HG03175 (cell line): ENCODE results near the gene BTNL2.
"Not testable (repeated sequence)": the region's sequence is repeated elsewhere in the genome, so short reads cannot be mapped to it uniquely, and the experiment has no call there.

Source experiments
- ATAC-seq: cut with Tn5 transposase; IDR thresholded peaks from one replicate; pipeline ENCODE4 v1.9.1; 2021; ENCODE audit warnings: mild to moderate bottlenecking, moderate library complexity; ENCODE audit not compliant: unreplicated experiment

Gene BTNL2, protein sequence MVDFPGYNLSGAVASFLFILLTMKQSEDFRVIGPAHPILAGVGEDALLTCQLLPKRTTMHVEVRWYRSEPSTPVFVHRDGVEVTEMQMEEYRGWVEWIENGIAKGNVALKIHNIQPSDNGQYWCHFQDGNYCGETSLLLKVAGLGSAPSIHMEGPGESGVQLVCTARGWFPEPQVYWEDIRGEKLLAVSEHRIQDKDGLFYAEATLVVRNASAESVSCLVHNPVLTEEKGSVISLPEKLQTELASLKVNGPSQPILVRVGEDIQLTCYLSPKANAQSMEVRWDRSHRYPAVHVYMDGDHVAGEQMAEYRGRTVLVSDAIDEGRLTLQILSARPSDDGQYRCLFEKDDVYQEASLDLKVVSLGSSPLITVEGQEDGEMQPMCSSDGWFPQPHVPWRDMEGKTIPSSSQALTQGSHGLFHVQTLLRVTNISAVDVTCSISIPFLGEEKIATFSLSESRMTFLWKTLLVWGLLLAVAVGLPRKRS

DNA sequence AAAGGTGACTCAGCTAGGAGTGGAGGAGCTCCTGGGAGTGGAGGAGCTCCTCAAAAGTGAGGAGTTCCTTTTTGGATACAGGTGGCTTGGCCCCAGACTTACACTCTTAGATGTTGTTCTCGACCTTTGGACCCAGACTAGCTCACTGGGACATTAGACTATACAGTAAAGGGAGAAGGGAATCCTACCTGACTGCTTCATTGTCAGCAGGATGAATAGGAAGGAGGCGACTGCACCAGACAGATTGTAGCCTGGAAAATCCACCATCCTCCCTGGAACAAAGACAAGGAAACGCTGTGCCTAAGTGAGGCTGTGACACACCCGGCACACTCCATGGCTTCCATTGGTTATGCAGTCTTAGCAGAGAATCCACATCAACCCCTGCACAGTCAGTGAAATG, at the start of gene BTNL2:
TSS of gene BTNL2 (minus strand) at position 325 of the 400 bp plus-strand sequence. CDS start at position 267, 58 bp downstream.
- ATAC-seq: no peak

DNA sequence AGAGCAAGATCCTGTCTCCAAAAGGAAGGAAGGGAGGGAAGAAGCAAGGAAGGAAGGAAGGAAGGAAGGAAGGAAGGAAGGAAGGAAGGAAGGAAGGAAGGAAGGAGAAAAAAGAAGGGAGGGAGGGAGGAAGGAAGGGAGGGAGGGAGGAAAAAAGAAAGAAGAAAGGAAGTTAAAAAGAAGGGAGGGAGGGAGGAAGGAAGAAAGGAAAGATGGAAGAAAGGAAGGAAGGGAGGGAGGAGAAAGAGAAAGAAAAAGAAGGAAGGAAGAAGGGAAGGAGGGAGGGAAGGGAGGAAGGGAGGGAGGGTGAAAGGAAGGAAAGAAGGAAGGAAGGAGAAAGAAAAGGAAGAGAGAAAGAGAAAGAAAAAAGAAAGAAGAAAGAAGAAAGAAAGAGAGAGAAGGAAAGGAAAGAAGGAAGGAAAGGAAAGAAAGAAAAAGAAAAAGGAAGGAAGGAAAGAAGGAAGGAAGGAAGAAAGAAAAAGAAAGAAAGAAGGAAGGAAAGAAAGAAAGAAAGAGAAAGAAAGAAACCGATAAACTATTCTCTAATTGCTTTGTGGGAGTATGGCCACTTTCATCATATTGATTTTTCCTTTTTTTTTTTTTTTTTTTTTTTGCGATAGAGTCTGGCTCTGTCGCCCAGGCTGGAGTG, 42.2 kb upstream of the BTNL2 start:
- no peak for ATAC-seq

DNA sequence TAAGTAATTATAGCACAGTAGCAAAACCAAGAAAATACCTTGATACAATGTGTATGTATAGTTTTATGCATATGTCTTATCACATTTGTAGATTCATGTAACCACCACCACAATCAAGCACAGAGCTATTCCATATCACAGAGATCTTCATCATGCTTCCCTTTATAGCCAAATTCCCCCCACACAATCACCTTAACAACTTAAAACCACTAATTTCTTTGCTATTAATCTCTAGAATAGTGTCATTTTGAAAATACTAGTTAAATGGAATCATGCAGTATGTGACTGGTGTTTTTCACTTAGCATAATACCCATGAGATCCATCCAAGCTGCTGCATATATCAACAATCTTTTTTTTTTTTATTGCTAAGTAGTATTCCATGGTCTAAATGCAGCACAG, 41.0 kb upstream of the BTNL2 start:
- ATAC-seq: no peak

DNA sequence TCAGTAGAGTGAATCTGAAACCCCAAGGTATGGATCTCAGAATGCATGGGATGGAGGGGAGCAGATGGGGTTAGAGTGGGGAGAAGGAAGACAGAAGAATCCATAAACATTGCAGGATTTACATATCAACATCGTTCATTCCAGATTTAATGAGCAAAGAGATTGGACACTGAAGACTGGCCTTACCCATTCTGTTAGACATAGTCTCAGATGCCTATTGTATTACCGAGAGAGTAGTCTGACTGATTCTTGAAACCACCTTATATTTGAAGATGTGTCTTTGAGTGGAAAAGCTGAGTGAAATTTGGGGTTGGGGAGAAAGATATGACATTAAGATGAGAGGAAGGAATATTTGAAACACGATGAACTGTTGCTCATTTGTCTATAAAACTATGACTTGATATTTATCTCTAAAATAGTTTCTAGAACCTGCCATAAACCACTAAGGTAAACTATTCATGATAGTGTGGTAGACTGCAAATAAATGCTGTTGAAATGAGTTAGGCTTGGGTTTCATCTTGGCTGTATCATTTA, 38.4 kb upstream of the BTNL2 start:
- ATAC-seq: no peak

DNA sequence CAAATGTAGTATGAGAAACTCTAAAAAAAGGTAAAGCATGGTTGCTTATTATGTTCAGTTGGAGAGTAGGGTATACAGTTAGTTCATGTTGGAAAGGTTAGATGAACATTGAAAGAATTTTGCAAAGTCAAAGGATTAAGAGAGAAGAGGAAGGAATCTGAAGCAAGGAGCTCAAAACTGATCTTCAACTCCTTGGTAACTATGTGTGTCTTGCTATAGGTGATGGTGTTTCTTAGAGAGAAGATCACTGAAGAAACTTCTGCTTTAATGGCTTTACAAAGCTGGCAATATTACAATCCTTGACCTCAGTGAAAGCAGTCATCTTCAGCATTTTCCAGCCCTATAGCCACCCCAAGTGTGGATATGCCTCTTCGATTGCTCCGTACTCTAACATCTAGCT, 37.5 kb upstream of the BTNL2 start:
- ATAC-seq: no peak

DNA sequence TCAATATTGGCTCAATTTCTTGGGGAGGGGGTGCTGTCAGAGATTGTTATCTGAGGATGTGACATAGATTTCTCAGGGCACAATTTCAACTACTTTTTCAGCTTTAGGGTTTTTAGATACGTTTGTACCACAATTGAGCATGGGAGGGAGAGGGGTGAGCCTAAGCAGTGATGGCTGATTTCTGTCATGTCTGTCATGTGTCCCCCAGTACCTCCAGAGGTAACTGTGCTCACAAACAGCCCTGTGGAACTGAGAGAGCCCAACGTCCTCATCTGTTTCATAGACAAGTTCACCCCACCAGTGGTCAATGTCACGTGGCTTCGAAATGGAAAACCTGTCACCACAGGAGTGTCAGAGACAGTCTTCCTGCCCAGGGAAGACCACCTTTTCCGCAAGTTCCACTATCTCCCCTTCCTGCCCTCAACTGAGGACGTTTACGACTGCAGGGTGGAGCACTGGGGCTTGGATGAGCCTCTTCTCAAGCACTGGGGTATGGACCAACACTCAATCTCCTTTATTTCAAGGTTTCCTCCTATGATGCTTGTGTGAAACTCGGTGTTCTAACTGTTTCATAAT, 36.1 kb upstream of the BTNL2 start:
- no peak for ATAC-seq

DNA sequence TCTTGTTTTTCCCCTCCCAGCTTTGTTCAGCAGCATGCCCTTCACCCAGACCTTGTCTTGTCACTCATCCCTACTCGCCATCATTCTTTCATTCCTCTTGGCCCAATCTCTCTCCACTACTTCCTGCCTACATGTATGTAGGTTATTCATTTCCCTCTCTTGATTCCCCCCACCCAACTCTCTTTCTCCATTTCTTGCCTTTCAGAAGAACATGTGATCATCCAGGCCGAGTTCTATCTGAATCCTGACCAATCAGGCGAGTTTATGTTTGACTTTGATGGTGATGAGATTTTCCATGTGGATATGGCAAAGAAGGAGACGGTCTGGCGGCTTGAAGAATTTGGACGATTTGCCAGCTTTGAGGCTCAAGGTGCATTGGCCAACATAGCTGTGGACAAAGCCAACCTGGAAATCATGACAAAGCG, 35.3 kb upstream of the BTNL2 start:
- no peak for ATAC-seq

DNA sequence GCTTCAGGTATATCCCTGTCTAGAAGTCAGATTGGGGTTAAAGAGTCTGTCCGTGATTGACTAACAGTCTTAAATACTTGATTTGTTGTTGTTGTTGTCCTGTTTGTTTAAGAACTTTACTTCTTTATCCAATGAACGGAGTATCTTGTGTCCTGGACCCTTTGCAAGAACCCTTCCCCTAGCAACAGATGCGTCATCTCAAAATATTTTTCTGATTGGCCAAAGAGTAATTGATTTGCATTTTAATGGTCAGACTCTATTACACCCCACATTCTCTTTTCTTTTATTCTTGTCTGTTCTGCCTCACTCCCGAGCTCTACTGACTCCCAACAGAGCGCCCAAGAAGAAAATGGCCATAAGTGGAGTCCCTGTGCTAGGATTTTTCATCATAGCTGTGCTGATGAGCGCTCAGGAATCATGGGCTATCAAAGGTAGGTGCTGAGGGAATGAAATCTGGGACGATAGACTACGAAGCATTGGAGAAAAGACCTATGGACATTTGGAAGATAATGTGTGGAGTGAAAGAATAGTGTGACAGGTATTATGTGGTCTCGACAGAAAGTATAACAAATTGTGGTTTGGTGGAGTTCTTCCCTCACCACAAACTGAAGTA, 32.7 kb upstream of the BTNL2 start, which contains the start of gene HLA-DRA:
TSS of gene HLA-DRA (plus strand) at position 286 of the 613 bp plus-strand sequence. CDS start at position 350, 64 bp downstream.
- ATAC-seq: peak; percentile 80

DNA sequence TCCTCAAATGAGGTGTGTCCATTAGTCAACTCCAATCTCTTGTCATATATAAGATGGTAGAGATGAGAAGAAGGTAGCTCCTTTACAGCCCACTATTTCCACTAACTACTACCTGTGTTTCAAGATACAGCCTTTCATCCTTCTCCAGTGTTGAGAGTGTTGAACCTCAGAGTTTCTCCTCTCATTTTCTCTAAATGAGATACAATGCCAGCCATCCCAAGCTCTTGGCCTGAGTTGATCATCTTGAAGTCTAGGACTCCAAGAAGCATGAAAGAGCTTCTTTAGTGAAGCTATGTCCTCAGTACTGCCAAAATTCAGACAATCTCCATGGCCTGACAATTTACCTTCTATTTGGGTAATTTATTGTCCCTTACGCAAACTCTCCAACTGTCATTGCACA, 32.2 kb upstream of the BTNL2 start:
- ATAC-seq: no peak

DNA sequence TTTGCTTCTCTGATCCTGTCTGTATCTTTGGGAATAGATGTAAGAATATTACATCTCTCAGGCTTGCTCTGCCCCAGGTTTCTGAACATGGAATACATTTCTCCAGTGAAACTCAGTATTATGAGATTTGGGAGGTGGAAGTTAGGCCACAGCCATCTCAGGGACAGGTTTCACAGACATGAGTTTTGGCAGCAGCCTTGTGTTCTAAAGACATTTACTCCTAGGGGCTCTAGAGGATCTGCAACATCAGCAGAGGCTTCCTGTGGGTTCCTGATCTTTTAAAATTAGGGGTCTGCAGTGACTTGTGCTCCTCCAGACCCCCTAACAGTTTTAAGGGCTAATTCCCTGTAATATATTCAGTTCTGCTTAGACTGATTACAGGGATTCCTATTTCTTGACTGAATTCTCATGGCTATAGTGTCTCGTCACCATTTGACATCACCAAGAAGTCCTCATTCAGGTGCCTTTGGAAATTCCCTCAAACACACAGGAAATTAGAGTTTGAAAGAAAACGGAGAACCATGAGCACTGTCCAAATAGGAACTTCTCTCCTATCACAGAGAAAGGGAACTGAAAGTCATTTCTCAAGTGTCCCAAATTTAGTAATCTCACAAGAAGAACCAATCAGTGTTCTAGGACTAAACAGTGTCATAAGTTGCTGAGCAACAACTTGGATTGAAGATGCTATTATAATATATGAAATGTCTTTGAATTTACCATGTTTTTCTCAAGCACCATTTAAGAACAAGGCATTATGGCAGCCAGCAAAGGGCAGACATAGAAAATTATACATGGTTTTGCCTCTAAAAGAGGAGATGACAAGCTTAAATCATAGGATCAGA, 30.2 kb upstream of the BTNL2 start:
- ATAC-seq: peak; percentile 77

DNA sequence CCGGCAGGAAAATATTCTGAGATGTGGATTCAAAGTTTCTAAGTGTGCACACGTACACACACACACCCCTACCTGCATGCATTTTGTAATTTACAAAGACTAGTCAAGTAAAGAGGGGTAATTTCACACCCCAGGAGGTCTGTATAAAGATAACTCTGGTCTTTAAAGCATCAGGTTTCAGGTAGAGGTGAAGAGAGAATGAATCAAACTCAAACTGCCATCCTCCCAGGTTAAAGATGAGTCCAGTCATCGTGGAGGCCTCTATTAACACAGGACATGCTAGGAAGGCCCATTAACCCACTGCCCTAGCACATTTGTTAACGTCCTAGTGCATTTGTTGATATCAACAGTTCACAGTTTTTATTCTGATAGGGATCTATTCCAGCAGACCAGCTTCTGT, 29.2 kb upstream of the BTNL2 start:
- ATAC-seq: no peak

DNA sequence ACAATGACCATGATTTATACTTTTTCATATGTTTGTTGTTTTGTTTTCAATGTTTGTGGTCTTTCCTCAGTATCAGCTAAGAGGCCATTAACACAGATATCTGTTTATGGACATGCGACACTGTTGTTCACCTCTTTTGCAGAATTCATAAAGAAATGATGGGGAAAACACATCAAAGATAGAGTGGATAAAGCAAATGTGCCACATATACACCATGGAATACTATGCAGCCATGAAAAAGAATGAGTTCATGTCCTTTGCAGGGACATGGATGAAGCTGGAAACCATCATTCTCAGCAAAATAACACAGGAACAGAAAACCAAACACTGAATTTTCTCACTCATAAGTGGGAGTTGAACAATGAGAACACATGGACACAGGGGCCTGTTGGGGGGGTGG, 27.0 kb upstream of the BTNL2 start:
- ATAC-seq: not testable (repeated sequence)

DNA sequence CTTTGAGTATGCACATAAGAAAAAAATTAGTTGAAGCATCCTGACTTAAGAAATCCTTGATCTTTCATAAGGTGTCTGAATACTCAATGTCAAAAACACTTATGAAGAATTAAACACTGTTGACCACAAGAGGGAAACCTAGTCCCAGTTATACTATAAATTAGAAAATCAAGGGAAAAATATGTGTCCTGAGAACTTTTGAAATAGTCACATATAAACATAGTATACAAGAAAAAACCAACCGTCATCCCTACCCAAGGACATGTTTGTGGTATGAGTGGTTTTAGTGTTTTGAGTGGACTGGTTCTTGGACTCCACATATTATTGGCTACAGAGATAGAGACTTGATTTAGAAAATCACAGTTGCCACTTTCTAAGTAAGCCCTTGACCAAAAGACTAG, 25.1 kb upstream of the BTNL2 start:
- ATAC-seq: no peak

DNA sequence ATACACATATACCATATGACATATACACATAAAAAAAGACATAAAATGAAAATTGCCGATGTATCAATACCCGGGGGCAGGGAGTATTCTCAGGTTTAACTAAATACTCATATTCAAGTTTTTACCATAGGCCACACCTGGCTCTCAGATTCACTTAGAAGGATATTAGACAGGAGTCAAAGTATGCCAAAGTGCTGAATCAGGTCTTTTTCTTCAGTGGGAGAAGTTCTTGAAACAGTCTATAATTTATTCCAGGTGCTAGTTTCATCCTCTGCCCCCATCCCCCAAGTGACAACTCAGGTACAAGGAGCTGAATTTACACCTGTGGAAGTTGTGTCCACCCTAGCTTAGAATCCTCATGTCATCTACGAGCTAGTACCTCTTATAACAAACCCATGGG, 24.2 kb upstream of the BTNL2 start:
- ATAC-seq: no peak

DNA sequence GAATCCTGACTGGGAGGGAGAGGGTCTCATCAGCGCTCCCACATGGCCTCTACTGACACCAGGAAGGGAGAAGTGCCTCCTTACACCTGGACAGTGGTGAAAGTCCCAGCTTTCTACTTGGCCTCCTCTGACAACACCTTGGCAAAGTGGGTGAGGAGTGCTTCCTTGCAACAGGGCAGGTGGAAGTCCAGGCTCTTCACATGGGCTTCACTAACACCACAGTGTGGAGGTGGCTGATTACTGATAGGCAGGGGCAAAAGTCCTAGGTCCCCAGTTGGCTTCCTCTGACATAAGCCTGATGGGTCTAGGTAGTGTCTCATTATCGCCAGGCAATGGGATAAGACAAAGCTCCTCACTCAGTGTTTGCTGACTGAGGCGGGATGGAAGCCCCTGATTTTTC, 23.2 kb upstream of the BTNL2 start:
- no peak for ATAC-seq

DNA sequence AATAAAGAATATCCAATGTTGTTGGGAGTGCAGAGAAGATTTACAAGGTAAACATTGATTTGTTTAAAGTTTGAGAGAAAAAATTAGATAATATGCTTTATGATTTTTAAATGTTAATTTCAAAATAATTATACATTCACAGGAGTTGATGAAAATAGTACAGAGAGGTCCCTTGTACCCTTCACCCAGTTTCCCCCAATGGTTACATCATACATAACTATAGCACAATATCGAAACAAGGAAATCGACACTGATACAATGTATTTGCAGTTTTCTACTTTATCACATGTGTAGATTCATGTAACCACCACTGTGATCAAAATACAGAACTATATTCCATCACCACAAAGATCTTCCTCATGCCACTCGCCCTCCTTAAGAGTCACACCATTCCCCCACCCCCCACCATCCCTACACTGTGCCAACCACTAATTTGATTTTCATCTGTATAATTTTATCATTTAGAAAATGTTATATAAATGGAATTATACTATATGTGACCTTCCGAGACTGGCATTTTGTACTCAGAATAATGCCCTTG, 21.0 kb upstream of the BTNL2 start:
- no peak for ATAC-seq

DNA sequence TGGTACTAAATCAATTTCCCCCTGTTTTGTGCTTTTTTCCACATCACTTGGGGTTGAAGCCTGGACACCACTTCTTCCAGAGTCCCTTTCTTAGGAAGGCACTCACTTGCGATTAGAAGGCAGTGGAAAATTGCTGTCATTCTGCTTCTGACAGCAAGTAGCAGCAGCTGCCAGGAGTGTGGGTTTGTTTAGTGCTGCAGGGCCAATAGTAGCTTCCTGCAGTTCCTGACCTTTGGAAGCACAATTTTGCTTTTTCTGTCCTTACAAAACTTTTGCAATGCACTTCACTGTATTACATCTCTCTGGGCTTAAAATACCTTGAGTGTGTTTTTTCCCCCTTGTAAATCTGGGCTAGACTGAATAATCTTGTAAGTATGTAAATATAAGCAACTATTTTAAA, 20.2 kb upstream of the BTNL2 start:
- ATAC-seq: no peak

DNA sequence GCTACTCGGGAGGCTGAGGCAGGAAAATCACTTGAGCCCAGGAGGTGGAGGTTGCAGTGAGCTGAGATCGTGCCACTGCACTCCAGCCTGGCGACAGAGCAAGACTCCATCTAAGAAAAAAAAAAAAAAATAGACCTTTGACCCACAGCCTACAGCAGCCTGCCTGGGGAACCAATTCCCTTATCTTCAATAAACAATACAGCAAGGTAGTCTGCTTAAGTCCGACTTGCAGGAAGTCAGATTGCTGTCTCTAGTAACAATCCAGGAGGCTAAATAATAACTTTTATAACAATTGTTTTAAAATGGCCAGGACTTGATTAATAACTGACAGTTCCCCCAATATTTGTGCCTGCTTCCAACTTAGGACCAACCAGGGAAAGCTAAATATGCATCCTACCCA, 19.4 kb upstream of the BTNL2 start:
- no peak for ATAC-seq

DNA sequence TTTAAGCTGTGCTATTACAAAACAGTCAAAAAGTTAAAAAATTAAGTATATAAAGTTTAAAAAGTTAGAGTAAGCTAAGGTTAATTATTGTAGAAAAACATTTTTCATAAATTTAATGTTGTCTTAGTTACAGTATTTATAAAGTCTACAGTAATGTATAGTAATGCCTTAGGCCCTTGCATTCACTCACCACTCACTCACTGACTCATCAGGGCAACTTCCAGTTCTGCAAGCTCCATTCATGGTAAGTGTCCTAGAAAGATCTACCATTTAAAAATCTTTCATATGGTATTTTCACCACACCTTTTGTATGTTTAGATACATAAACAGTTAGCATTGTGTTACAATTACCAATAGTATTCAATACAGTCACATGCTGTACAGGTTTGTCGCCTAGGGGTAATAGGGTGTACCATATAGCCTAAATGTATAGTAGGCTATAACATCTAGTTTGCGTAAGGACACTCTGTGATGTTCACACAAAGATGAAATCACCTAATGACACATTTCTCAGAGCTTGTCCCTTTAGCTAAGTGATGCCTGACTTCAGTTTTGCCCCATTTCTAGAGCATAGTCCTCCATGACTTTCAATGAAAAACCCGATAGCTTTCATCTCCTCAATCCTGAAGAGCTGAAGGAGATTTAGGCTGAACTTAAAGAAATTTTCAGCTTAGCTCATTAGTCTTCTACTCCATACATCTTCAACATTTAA, 17.8 kb upstream of the BTNL2 start:
- ATAC-seq: no peak
